ENCODE measurements around the gene UBXN10. TPM values are rescaled to one million over a fixed set of nuclear protein-coding genes. Genes with fewer than 3 reads are reported as not detected.
A peak's percentile ranks its signal among the peaks of the same experiment; 100 is the strongest.

The UBXN10 gene
- polyA plus RNA-seq, 3 donors = 0.16 to 0.82 (median 0.30) TPM

DNA sequence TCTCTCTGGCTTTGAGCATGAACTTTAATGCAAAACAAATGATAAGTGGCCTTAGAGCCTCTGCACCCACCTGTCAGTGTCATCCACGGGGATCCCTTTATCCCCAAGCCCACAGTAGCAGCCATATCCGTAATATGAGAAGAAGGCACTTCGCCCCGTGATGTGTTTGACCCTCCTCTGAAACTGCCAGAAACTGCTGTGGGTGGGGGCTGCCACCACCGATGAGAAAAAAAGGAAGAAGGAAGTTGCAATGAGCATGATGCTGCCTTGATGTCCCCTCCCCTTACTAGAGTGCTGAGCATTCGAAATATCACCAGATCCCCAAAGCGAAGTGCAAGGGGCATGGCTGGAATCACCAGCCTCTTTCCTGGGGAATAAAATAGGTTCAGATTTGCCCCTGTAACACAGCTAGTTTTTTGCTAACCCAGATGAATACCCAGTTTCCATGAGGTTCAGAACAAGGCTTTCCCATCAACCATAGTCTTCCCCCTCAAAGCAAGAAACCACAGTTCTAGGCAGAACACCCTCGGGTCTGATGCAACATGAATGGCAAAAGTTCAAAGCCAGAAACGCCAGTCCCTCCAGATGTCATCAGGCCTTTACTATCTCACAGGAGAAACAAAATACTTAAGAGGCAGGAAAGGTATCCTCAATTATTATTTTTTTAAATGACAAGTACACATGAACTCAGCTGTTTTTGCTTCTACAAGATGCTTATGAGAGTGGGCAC, 10.8 kb upstream of the UBXN10 start:
- Histone ChIP-seq H3K4me2 (replicated peaks; ENCODE audit: extremely low read depth, low read length, poor library complexity, severe bottlenecking) (no peak overlapping the region), H3K4me1 (ENCODE audit: control insufficient read depth in 1 of 2, insufficient read depth in 2 of 2, low read length in 2 of 2) (peaks cover 11 to 22% of the 10 kb centered on the region in 2 donors), H3K36me3 (replicated peaks in 1 of 2; ENCODE audit: control insufficient read depth in 1 of 2, insufficient read depth in 2 of 2, low read length in 2 of 2) (no peaks in the 10 kb centered on the region), H4K20me1 (ENCODE audit: insufficient read depth, low read length) (no peaks in the 10 kb centered on the region), H3K27me3 (ENCODE audit: control insufficient read depth in 2 of 2, insufficient read depth in 2 of 2, low read length in 2 of 2) (no peaks in the 10 kb centered on the region), H2AFZ (ENCODE audit: insufficient read depth, low read depth, low read length, poor library complexity, severe bottlenecking) (no peak overlapping the region), H3K4me3 (replicated peaks in 1 of 3; ENCODE audit: low read depth in 2 of 3, low read length in 3 of 3) (no peak overlapping the region), H3K27ac (ENCODE audit: low read depth in 1 of 2, low read length in 2 of 2) (peak overlapping the region in 1 of 2 donors; percentile 26), H3K79me2 (ENCODE audit: insufficient read depth, low read length) (no peaks in the 10 kb centered on the region), H3K9me3 (replicated peaks in 1 of 2; ENCODE audit: control insufficient read depth in 1 of 2, insufficient read depth in 1 of 2, low read length in 2 of 2) (peaks cover 10 to 16% of the 10 kb centered on the region in 2 donors), H3K9ac (ENCODE audit: insufficient read depth, low read length, poor library complexity, severe bottlenecking) (no peak overlapping the region)
- no peaks in the 10 kb centered on the region for H3K36me3 Mint-ChIP-seq
- 40% methylated on average over 2 of the region's 9 CpGs for WGBS (ENCODE audit: insufficient coverage)
- intact Hi-C loops (cut with micrococcal nuclease) = no loop called here
- peaks cover 26% of the 10 kb centered on the region for H3K4me1 Mint-ChIP-seq
- H3K27me3 Mint-ChIP-seq (ENCODE audit: low read depth in 3 of 3) = peaks cover 2 to 6% (median 5%) of the 10 kb centered on the region in 3 donors
- DNase-seq = peak in 1 of 3 donors; percentile 28
- peaks cover 11 to 26% (median 15%) of the 10 kb centered on the region in 7 donors for H3K9me3 Mint-ChIP-seq
- TF ChIP-seq, protein P1, sequence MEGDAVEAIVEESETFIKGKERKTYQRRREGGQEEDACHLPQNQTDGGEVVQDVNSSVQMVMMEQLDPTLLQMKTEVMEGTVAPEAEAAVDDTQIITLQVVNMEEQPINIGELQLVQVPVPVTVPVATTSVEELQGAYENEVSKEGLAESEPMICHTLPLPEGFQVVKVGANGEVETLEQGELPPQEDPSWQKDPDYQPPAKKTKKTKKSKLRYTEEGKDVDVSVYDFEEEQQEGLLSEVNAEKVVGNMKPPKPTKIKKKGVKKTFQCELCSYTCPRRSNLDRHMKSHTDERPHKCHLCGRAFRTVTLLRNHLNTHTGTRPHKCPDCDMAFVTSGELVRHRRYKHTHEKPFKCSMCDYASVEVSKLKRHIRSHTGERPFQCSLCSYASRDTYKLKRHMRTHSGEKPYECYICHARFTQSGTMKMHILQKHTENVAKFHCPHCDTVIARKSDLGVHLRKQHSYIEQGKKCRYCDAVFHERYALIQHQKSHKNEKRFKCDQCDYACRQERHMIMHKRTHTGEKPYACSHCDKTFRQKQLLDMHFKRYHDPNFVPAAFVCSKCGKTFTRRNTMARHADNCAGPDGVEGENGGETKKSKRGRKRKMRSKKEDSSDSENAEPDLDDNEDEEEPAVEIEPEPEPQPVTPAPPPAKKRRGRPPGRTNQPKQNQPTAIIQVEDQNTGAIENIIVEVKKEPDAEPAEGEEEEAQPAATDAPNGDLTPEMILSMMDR (IDR thresholded peaks at IDR 0.05) = no peak
- H3K4me3 Mint-ChIP-seq = peak overlapping the region in 1 of 2 donors; percentile 5
- H3K27ac Mint-ChIP-seq = peak overlapping the region in 6 of 7 donors; percentile 42 to 89 (median 86)

DNA sequence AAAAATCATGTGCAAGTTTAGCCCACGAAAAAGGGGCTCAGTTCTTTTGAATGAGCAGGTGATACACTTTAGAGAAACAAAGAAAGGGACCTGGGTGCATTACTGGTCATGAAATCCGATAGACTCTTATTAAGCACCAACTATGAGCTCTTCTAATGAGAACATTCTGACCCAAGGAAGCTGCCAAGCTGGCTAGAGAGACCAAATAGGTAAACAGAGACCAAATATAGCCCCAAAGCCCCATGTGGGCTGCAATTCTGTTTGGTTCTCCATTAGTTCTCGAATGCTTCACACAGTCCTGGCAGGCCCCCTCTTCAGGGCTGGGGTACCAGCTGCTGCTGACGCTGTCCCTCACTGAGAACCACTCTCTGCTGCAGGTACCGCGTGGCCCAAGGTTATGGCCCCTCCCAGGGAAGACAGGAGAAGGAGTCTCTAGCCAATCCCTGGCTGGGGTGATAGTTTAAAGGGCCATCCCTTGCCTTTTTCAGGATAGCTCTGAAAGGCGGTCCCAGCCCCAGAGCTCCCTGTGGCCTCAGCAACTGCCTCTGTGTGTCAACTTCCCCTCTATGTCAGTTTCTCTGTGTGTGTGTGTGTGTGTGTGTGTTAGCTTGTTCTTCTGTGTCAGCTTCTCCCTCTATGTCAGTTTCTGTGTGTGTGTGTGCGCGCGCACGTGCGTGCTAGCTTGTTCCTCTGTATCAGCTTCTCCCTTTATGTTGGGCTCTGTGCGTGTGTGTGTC, 7.1 kb upstream of the UBXN10 start:
- peaks cover 8 to 10% of the 10 kb centered on the region in 2 donors for H3K9me3 ChIP-seq (replicated peaks in 1 of 2; ENCODE audit: control insufficient read depth in 1 of 2, insufficient read depth in 1 of 2, low read length in 2 of 2)
- H3K4me1 ChIP-seq (ENCODE audit: control insufficient read depth in 1 of 2, insufficient read depth in 2 of 2, low read length in 2 of 2) = peaks cover 0 to 10% of the 10 kb centered on the region in 2 donors
- no peak overlapping the region for H2AFZ ChIP-seq (ENCODE audit: insufficient read depth, low read depth, low read length, poor library complexity, severe bottlenecking)
- TF ChIP-seq, protein P1 (IDR thresholded peaks at IDR 0.05) = no peak
- intact Hi-C loops (cut with micrococcal nuclease) = no loop called here
- H3K9ac ChIP-seq (ENCODE audit: insufficient read depth, low read length, poor library complexity, severe bottlenecking) = no peak overlapping the region
- peaks cover 10 to 17% (median 12%) of the 10 kb centered on the region in 7 donors for H3K9me3 Mint-ChIP-seq
- DNase-seq = peak in 2 of 3 donors; percentile 15 to 51
- no peak overlapping the region for H3K4me2 ChIP-seq (replicated peaks; ENCODE audit: extremely low read depth, low read length, poor library complexity, severe bottlenecking)
- peaks cover 23% of the 10 kb centered on the region for H3K4me1 Mint-ChIP-seq
- peaks cover 8 to 11% (median 9%) of the 10 kb centered on the region in 3 donors for H3K27me3 Mint-ChIP-seq (ENCODE audit: low read depth in 3 of 3)
- no peaks in the 10 kb centered on the region for H3K79me2 ChIP-seq (ENCODE audit: insufficient read depth, low read length)
- 86% methylated on average over 4 of the region's 13 CpGs for WGBS (ENCODE audit: insufficient coverage)
- H3K36me3 ChIP-seq (replicated peaks in 1 of 2; ENCODE audit: control insufficient read depth in 1 of 2, insufficient read depth in 2 of 2, low read length in 2 of 2) = no peaks in the 10 kb centered on the region
- no peak overlapping the region for H3K4me3 Mint-ChIP-seq
- no peaks in the 10 kb centered on the region for H3K27me3 ChIP-seq (ENCODE audit: control insufficient read depth in 2 of 2, insufficient read depth in 2 of 2, low read length in 2 of 2)
- no peak overlapping the region for H3K4me3 ChIP-seq (replicated peaks in 1 of 3; ENCODE audit: low read depth in 2 of 3, low read length in 3 of 3)
- no peaks in the 10 kb centered on the region for H4K20me1 ChIP-seq (ENCODE audit: insufficient read depth, low read length)
- H3K27ac Mint-ChIP-seq = peak overlapping the region in 3 of 7 donors; percentile 37 to 58 (median 43)
- no peaks in the 10 kb centered on the region for H3K36me3 Mint-ChIP-seq
- H3K27ac ChIP-seq (ENCODE audit: low read depth in 1 of 2, low read length in 2 of 2) = no peak overlapping the region

All from CD14-positive monocyte (primary cell).